Fibroblast of pulmonary artery (primary cell): ENCODE results near the gene PNRC2.
A peak's percentile ranks its signal among the peaks of the same experiment; 100 is the strongest.

Experiments used
- DNase-seq: peaks from one replicate; pipeline ENCODE4 v3.0.0-alpha.2; 2010; ENCODE audit warnings: low read depth
- H3K4me3 ChIP-seq: replicated peaks from 2 replicates; pipeline ENCODE4 v1.5.1; 2011; ENCODE audit warnings: low read depth, mild to moderate bottlenecking, control low read depth, low read length, moderate library complexity
- TF ChIP-seq, protein P1 (sequence below): IDR thresholded peaks from 2 replicates; pipeline ENCODE4 v1.5.1; 2011; ENCODE audit warnings: mild to moderate bottlenecking, control low read depth, low read length, inconsistent platforms; ENCODE audit errors: missing control alignments

Gene PNRC2

DNA sequence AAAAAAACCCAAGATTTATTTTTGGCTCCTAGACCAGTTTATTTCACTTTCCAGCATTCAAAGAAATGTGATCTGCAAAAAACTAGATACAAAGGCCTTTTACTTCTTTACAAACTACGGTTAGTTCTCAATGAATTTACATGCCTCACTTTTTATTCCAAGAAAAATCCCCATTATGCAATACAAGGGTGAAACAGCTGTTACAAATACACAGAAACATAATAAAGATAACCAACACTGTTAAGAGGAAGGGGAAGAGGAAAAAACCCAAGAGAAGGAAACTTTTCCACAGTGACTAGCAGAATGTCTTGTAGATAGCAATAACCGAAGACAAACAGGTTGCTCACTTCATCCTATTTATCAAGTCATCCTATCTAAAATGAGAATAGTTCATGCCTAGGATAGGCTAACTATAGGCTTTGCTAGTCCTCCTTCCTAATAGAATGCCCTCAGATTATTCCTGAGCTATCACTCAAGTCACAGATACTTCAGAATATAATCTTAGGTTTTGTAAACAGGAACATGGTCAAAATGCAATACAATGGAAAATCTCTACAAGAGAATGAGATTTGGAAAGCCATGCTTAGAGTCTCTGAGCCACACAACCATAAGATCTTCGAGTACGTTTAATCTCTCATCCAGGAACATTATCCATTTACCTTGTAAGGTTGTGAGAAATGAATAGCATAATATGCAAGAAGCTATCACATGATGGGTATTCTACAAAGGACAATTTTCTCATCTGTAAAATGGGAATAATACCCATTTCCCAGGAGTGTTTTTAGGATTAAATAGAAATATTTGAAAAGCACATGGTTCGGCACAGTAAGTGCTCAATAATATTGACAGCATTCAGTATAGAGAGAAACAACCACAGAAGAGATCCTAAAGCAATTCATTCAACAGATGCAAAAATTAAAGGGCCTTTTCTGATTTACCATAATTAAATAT lies 5.4 kb downstream of the PNRC2 start:
- TF ChIP-seq, protein P1, sequence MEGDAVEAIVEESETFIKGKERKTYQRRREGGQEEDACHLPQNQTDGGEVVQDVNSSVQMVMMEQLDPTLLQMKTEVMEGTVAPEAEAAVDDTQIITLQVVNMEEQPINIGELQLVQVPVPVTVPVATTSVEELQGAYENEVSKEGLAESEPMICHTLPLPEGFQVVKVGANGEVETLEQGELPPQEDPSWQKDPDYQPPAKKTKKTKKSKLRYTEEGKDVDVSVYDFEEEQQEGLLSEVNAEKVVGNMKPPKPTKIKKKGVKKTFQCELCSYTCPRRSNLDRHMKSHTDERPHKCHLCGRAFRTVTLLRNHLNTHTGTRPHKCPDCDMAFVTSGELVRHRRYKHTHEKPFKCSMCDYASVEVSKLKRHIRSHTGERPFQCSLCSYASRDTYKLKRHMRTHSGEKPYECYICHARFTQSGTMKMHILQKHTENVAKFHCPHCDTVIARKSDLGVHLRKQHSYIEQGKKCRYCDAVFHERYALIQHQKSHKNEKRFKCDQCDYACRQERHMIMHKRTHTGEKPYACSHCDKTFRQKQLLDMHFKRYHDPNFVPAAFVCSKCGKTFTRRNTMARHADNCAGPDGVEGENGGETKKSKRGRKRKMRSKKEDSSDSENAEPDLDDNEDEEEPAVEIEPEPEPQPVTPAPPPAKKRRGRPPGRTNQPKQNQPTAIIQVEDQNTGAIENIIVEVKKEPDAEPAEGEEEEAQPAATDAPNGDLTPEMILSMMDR: no peak
- H3K4me3 ChIP-seq: no peak overlapping the region
- DNase-seq: peak; percentile 68

DNA sequence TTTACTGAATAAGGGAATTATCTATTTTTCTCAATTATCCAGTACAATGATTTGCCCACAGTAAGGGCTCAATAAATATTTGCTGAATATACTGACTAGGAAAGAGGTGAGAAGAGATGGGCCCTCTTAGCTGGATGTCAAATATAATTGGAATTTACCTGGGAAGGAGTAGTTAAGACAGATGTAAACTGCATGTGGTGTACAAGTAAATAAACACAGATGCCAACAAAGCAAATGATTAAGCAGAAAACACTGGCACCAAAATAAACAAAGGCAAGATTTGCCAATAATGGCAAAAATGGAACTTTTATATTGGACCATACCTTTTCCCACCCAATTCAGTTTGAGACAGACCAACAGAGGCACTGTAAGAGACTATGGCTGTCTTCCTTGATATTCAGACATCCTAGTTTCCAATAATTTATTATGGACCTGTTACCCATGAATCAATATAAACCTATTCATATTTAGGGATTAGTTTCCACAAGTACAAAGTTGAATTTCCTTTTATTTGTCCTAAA lies 7.4 kb downstream of the PNRC2 start:
- TF ChIP-seq, protein P1: no peak
- DNase-seq: no peak
- H3K4me3 ChIP-seq: no peak overlapping the region

DNA sequence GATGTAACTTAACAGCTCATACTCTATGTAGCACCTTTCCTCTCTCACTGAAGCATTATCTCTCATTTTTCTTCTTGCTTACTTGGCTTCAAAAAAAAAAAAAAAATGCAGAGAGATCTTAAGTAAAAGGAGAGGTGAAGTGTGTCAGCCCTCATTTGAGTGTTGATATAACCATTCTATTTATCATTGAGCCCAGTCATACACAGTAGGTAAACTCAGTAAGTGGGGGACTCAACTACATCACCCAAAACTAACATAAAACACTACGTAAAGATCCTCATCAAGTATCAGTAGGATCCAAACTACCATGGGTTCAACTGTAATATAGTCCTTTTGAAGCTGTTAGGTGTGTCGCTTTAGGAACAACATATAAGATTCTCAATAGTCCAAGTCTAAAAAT lies 8.2 kb downstream of the PNRC2 start:
- no peak overlapping the region for H3K4me3 ChIP-seq
- no peak for DNase-seq
- TF ChIP-seq, protein P1: no peak

DNA sequence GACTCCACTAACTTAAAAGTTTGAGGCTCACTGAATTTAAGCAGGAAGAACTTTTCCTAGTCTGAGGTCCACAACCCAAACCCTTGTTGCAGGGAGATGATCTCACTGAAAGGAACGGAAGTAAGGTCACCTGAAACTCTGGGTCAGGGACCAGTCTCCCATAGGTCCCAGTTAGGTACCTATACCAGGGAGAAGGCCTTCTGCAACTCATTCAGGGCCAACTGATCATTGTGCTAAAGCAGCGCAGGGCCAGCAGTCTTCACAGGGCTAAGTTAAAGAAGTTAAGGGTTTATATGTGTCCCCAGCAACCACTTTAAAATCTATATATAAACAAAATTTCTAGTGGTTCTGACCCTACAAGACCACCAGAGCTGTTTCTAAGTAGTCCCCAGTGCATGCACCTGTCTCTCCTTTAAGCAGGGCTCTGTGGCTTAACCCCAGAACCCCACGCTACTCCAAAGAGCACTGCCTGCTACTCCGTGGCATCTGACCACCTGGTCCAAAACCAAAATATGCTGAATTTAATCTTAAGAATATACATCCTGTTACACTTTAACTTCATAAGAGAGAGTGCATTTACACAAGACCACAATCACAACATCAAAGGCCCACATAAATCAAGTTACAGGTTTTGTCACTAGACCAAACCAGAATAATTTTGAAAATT lies 17.7 kb downstream of the PNRC2 start:
- peak overlapping the region; percentile 4 for H3K4me3 ChIP-seq
- TF ChIP-seq, protein P1: no peak
- DNase-seq: no peak

DNA sequence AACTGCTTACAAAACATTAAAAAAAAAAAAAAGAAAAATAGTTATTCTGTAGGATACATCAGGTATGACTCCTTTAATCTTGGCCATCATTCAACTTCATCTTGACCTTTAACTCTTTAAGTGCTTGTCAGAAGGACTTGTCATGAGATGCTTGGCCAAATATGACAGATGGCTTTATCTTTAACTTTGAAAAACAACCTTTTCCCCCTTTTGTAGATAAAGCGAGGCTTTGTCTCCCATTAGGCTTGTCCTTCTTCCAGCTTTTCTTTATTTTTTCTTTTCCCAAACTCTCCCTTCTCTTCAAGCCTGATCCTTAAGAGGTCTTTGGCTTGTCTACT lies 18.2 kb downstream of the PNRC2 start:
- peak overlapping the region; percentile 82 for H3K4me3 ChIP-seq
- no peak for DNase-seq
- TF ChIP-seq, protein P1: no peak

DNA sequence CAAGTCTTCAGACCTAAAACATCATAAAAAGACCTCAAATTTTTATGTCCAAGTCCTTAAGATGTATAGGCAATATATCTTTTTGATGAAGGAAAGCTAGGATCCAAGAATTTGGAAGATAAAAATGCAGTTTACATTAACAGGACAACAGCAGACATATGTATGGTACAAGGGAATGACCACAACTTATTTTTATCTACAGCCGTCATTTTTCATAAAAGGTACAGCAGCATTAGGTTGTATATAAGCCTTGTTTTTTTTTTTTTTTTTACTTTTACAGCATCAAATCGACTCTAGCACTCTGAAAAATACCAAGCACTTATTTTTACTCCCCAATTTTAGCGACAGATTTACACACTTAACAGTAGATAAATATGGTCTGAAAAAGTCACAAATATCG lies 19.2 kb downstream of the PNRC2 start:
- TF ChIP-seq, protein P1: no peak
- DNase-seq: no peak
- peak overlapping the region; percentile 82 for H3K4me3 ChIP-seq
